ENCODE data around the gene CD28.

DNA sequence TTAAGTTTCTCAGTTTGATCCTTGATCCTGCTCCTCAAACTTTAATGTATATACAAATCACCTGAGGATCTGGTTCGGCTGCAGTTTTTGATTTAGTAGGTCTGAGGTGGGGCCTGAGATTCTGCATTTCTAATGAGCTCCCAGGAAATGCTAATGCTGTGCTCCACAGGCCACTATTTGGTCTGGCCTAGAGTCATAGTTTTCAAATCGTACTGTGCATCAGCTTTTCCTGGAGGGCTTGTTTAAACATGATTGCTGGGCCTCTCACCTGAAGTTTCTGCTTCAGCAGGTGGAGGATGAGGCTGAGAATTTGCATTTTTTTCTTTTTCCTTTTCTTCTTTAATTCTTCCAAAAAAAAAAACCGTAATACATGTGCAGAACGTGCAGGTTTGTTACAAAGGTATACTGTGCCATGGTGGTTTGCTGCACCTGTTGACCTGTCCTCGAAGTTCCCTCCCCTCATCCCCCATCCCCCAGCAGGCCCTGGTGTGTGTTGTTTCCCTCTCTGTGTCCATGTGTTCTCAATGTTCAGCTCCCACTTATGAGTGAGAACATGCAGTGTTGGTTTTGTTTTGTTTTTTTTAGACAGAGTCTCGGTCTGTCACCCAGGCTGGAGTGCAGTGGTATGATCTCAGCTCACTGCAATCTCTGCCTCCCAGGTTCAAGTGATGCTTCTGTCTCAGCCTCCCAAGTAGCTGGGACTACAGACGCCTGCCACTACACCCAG is 42.2 kb upstream of the CD28 start:
- TF ChIP-seq POLR2A (IDR thresholded peaks at IDR 0.05) (no peak), CTCF (IDR thresholded peaks at IDR 0.05) (no peak)
